ENCODE measurements around the gene GPR108. TPM values are rescaled to one million over a fixed set of nuclear protein-coding genes. Genes with fewer than 3 reads are reported as not detected.

GPR108 gene
- total RNA-seq, 4 donors from 2014 or later = 44.0 to 68.8 (median 60.1) TPM

DNA sequence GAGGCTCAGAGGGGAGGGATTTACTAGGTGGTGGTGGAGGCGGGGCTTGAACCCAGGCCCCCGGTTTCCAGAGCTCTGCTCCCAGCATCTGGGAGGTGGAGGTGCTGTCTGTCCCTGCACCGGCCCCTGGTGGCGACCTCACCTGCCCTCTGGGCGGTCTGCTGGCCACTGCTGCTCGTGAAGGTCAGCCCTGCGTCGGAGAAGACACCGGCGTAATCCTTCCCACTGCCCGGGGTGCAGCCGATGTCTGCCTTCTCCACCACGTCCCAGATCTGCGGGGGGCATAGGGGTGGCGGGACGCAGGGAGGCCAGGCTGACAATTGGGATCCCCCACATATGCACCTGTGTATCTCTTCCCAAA lies 29.7 kb downstream of the GPR108 start:
- Histone ChIP-seq H3K27me3 (peaks cover 70% of the 10 kb centered on the region), H3K36me3 (peaks cover 0 to 9% of the 10 kb centered on the region in 2 donors), H3K4me1 (peaks cover 0 to 10% (median 0%) of the 10 kb centered on the region in 3 donors), H3K4me3 (no peak overlapping the region), H3K27ac (no peak overlapping the region), H3K9me3 (no peaks in the 10 kb centered on the region)
- TF ChIP-seq EP300 (IDR thresholded peaks at IDR 0.05) (no peak), POLR2A (IDR thresholded peaks at IDR 0.05) (no peak), POLR2AphosphoS5 (IDR thresholded peaks at IDR 0.05) (no peak)
- TF ChIP-seq, protein P1, sequence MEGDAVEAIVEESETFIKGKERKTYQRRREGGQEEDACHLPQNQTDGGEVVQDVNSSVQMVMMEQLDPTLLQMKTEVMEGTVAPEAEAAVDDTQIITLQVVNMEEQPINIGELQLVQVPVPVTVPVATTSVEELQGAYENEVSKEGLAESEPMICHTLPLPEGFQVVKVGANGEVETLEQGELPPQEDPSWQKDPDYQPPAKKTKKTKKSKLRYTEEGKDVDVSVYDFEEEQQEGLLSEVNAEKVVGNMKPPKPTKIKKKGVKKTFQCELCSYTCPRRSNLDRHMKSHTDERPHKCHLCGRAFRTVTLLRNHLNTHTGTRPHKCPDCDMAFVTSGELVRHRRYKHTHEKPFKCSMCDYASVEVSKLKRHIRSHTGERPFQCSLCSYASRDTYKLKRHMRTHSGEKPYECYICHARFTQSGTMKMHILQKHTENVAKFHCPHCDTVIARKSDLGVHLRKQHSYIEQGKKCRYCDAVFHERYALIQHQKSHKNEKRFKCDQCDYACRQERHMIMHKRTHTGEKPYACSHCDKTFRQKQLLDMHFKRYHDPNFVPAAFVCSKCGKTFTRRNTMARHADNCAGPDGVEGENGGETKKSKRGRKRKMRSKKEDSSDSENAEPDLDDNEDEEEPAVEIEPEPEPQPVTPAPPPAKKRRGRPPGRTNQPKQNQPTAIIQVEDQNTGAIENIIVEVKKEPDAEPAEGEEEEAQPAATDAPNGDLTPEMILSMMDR (IDR thresholded peaks at IDR 0.05) = no peak
- 50 to 77% methylated on average over 4 to 6 of the region's 16 CpGs for WGBS, 2 donors (ENCODE audit: low coverage in 1 of 2)
- no peak for ATAC-seq

DNA sequence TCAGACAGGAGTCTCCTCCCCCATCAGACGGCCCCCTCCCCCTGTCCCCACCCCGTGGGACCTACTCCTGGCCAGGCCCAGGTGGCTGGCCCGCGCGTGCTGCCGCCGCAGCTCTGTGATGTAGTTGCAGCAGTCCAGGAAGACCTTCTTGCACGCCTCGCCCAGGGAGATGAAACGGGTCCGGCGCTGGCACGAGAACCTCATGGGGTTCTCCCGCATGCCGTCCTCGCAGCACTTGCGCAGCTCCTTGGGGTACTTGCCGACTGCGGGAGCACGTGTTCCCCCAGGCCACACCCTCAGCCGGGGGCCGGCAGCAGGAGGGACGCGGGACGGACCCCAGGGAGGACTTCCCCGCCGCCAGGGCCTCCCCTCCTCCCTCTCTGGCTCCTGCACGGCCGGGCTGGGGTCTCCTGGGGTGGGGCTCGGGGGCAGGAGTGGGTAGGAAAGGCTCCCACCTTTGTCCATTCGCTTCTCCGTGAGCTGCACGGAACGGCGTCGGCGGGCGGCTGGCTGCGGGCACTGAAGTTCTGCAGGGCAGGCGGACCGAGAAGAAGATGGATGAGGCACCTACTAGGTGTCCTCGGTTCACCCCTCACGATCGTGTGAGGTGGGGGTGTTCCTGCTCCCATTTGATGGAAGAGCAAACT lies 30.2 kb downstream of the GPR108 start:
- H3K4me3 ChIP-seq = no peak overlapping the region
- 84% methylated on average over 12 of the region's 44 CpGs; no CpG with 5 or more reads in 1 of the 2 donors for WGBS, 2 donors (ENCODE audit: low coverage in 1 of 2)
- H3K9me3 ChIP-seq = no peaks in the 10 kb centered on the region
- peaks cover 0 to 10% of the 10 kb centered on the region in 2 donors for H3K36me3 ChIP-seq
- peaks cover 70% of the 10 kb centered on the region for H3K27me3 ChIP-seq
- no peak overlapping the region for H3K27ac ChIP-seq
- peaks cover 0 to 10% (median 0%) of the 10 kb centered on the region in 3 donors for H3K4me1 ChIP-seq
- ATAC-seq = no peak
- TF ChIP-seq EP300 (IDR thresholded peaks at IDR 0.05) (no peak), POLR2AphosphoS5 (IDR thresholded peaks at IDR 0.05) (no peak), POLR2A (IDR thresholded peaks at IDR 0.05) (no peak)
- TF ChIP-seq, protein P1 (IDR thresholded peaks at IDR 0.05) = no peak

DNA sequence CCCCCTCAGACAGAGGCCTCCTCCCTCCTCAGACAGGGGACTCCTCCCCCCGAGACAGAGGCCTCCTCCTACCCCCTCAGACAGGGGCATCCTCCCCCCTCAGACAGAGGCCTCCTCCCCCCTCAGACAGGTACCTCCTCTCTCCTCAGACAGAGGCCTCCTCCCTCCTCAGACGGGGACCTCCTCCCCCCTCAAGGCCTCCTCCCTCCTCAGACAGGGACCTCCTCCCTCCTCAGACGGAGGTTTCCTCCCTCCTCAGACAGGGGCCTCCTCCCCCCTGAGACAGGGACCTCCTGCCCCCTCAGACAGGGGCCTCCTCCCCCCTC lies 30.8 kb downstream of the GPR108 start:
- ATAC-seq = no peak
- H3K4me3 ChIP-seq = no peak overlapping the region
- H3K9me3 ChIP-seq = no peaks in the 10 kb centered on the region
- WGBS, 2 donors (ENCODE audit: low coverage in 1 of 2) = no CpG with 5 or more reads among the region's 3 CpGs
- no peak overlapping the region for H3K27ac ChIP-seq
- peaks cover 0 to 10% (median 0%) of the 10 kb centered on the region in 3 donors for H3K4me1 ChIP-seq
- peaks cover 70% of the 10 kb centered on the region for H3K27me3 ChIP-seq
- TF ChIP-seq EP300 (IDR thresholded peaks at IDR 0.05) (no peak), POLR2A (IDR thresholded peaks at IDR 0.05) (no peak), POLR2AphosphoS5 (IDR thresholded peaks at IDR 0.05) (no peak)
- TF ChIP-seq, protein P1 (IDR thresholded peaks at IDR 0.05) = no peak
- peaks cover 0 to 13% of the 10 kb centered on the region in 2 donors for H3K36me3 ChIP-seq

DNA sequence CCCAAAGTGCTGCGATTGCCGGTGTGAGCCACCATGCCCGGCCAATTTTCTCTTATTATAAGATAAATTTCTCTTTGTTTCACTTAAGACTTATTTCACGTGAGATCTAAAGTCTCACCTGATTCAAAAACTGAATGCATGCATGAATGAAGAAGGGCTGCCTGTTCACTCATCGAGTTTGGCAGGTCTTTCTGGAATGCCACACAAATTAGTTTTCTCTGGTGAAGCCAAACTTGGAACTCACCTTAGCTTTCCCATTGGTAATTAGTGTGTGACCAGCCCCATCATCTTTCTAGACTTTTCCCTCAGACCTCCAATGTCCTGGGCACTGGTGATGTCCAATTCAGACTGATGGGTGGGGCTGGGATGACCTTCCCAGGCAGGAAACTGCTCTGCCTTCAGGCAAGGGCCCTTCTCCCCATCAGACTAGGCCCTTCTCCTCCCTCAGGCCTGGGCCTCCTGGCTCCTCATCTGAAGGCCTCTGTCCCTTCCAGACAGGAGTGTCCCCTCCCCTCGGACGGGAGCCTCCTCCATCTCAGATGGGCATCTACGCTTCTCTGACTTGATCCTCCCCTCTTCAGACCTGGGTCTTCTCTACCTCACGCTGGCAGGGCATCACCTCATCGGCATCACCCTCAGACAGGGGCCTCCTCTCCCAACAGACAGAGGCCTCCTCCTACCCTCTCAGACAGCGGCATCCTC lies 31.3 kb downstream of the GPR108 start:
- ATAC-seq = no peak
- Histone ChIP-seq H3K9me3 (no peaks in the 10 kb centered on the region), H3K36me3 (peaks cover 0 to 13% of the 10 kb centered on the region in 2 donors), H3K27me3 (peaks cover 65% of the 10 kb centered on the region), H3K27ac (no peak overlapping the region), H3K4me3 (no peak overlapping the region), H3K4me1 (peaks cover 0 to 10% (median 0%) of the 10 kb centered on the region in 3 donors)
- 60 to 79% methylated on average over 1 to 10 of the region's 11 CpGs for WGBS, 2 donors (ENCODE audit: low coverage in 1 of 2)
- TF ChIP-seq, protein P1 (IDR thresholded peaks at IDR 0.05) = no peak
- TF ChIP-seq EP300 (IDR thresholded peaks at IDR 0.05) (no peak), POLR2AphosphoS5 (IDR thresholded peaks at IDR 0.05) (no peak), POLR2A (IDR thresholded peaks at IDR 0.05) (no peak)
